Fibroblast of lung (primary cell): ENCODE measurements around the gene FOXR2. TPM values are rescaled to one million over a fixed set of nuclear protein-coding genes. Genes with fewer than 3 reads are reported as not detected.

ENCODE experiments used
- DNase-seq, 2 donors: peaks; one replicate each; pipeline versions ENCODE4 v3.0.0 to v3.0.0-alpha.2; 2010; ENCODE audit warnings: low read depth in 2 of 2
- H2AFZ ChIP-seq: 2 replicates; pipeline ENCODE4 v1.5.1; 2012; ENCODE audit warnings: low read length, control low read depth, inconsistent platforms
- H3K27ac ChIP-seq: 2 replicates; pipeline ENCODE4 v1.5.1; 2011; ENCODE audit warnings: low read length, control low read depth; ENCODE audit not compliant: insufficient read depth
- H3K27me3 ChIP-seq: 2 replicates; pipeline ENCODE4 v1.5.1; 2011; ENCODE audit warnings: mild to moderate bottlenecking, low read length; ENCODE audit not compliant: control insufficient read depth, insufficient read depth
- H3K36me3 ChIP-seq: 2 replicates; pipeline ENCODE4 v1.5.1; 2011; ENCODE audit warnings: low read length; ENCODE audit not compliant: control insufficient read depth, insufficient read depth
- H3K4me1 ChIP-seq: 2 replicates; pipeline ENCODE4 v1.5.1; 2011; ENCODE audit warnings: low read length; ENCODE audit not compliant: control insufficient read depth, insufficient read depth; ENCODE audit errors: extremely low read depth
- H3K4me2 ChIP-seq: 2 replicates; pipeline ENCODE4 v1.5.1; 2011; ENCODE audit warnings: low read length, control low read depth; ENCODE audit not compliant: insufficient read depth; ENCODE audit errors: extremely low read depth
- H3K4me3 ChIP-seq, 4 experiments: fragments of 200-600 bp in 1 of 4; sonication (generic) in 1 of 4; replicated peaks in 1 of 4; 2 replicates each; pipeline ENCODE4 v1.5.1; 2011 to 2016; ENCODE audit warnings: low read length in 4 of 4, low read depth in 3 of 4, mild to moderate bottlenecking in 3 of 4, control low read depth in 2 of 4, inconsistent platforms in 1 of 4, mixed read lengths in 1 of 4; ENCODE audit not compliant: insufficient read depth in 1 of 4; ENCODE audit errors: control extremely low read depth in 1 of 4
- H3K79me2 ChIP-seq: 2 replicates; pipeline ENCODE4 v1.5.1; 2012; ENCODE audit warnings: mild to moderate bottlenecking, low read length, inconsistent platforms; ENCODE audit not compliant: control insufficient read depth, insufficient read depth
- H3K9ac ChIP-seq: 2 replicates; pipeline ENCODE4 v1.5.1; 2011; ENCODE audit warnings: mild to moderate bottlenecking, low read length, control low read depth; ENCODE audit not compliant: insufficient read depth
- H3K9me3 ChIP-seq: 2 replicates; pipeline ENCODE4 v1.5.1; 2012; ENCODE audit warnings: low read depth, low read length; ENCODE audit not compliant: control insufficient read depth, insufficient read depth
- H4K20me1 ChIP-seq: 2 replicates; pipeline ENCODE4 v1.5.1; 2011; ENCODE audit warnings: low read length; ENCODE audit not compliant: control insufficient read depth, insufficient read depth; ENCODE audit errors: extremely low read depth
- EZH2 ChIP-seq: IDR thresholded peaks from 2 replicates; pipeline ENCODE4 v1.5.1; 2012; ENCODE audit warnings: low read length, control low read depth, mild to moderate bottlenecking; ENCODE audit errors: missing control alignments
- polyA plus RNA-seq, 2 donors: library from polyadenylated mRNA; depleted of rRNA in 1 of 2; stranded (reverse) in 1 of 2; unstranded in 1 of 2; fragments of >200 nt; gene quantifications; 2 replicates each; pipeline ENCODE4 v1.2.1, GENCODE V29; 2011 to 2012; ENCODE audit warnings: missing spikeins in 1 of 2
- total RNA-seq: library from RNA; depleted of rRNA; stranded (reverse); fragments of >200 nt; gene quantifications from 2 replicates; pipeline ENCODE4 v1.2.1, GENCODE V29; 2014
- TF ChIP-seq, protein P1 (sequence below), 2 donors: IDR thresholded peaks in 1 of 2; conservative IDR thresholded peaks in 1 of 2; 1 replicate in 1 of 2; 2 replicates in 1 of 2; pipeline ENCODE4 v1.5.1; 2011 to 2012; ENCODE audit warnings: low read length in 2 of 2, control low read depth in 1 of 2, inconsistent platforms in 1 of 2, low read depth in 1 of 2, mild to moderate bottlenecking in 1 of 2

The FOXR2 gene
- total and polyA plus RNA-seq, 2 donors (not counting 1 experiment from before 2014, with no cell fraction given): not detected

DNA sequence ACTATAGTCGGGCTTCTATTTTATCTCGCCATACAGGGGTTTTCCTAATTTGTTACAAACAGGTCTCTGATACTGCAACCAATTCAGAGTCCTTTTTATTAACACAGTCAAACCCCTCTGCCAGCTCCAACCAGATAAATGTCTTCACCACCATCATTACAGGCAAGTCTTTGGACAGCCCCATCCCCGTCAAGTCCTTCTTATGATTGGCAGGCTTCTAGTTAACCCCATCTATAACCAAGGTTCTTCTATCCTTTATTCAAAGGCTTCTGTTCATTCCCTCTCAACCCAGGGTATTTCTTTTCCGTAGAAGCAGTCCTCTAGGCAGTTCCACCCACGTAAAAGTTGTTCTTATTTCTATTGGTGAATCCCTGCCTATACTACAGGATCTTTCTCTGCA lies 29.9 kb upstream of the FOXR2 start:
- no peak overlapping the region for H2AFZ ChIP-seq
- H3K4me2 ChIP-seq: no peak overlapping the region
- H3K9ac ChIP-seq: no peak overlapping the region
- no peak overlapping the region for H3K27ac ChIP-seq
- no peaks in the 10 kb centered on the region for H3K4me1 ChIP-seq
- H3K27me3 ChIP-seq: no peaks in the 10 kb centered on the region
- no peaks in the 10 kb centered on the region for H3K36me3 ChIP-seq
- H3K9me3 ChIP-seq: no peaks in the 10 kb centered on the region
- H3K79me2 ChIP-seq: no peaks in the 10 kb centered on the region
- no peak overlapping the region for H3K4me3 ChIP-seq
- no peak for DNase-seq
- TF ChIP-seq, protein P1, sequence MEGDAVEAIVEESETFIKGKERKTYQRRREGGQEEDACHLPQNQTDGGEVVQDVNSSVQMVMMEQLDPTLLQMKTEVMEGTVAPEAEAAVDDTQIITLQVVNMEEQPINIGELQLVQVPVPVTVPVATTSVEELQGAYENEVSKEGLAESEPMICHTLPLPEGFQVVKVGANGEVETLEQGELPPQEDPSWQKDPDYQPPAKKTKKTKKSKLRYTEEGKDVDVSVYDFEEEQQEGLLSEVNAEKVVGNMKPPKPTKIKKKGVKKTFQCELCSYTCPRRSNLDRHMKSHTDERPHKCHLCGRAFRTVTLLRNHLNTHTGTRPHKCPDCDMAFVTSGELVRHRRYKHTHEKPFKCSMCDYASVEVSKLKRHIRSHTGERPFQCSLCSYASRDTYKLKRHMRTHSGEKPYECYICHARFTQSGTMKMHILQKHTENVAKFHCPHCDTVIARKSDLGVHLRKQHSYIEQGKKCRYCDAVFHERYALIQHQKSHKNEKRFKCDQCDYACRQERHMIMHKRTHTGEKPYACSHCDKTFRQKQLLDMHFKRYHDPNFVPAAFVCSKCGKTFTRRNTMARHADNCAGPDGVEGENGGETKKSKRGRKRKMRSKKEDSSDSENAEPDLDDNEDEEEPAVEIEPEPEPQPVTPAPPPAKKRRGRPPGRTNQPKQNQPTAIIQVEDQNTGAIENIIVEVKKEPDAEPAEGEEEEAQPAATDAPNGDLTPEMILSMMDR (conservative IDR thresholded peaks at IDR 0.05 in 1 of 2, IDR thresholded peaks at IDR 0.05 in 1 of 2; ENCODE audit: low read depth in 1 of 2, low read length in 2 of 2): no peak
- TF ChIP-seq EZH2: no peak
- no peaks in the 10 kb centered on the region for H4K20me1 ChIP-seq

DNA sequence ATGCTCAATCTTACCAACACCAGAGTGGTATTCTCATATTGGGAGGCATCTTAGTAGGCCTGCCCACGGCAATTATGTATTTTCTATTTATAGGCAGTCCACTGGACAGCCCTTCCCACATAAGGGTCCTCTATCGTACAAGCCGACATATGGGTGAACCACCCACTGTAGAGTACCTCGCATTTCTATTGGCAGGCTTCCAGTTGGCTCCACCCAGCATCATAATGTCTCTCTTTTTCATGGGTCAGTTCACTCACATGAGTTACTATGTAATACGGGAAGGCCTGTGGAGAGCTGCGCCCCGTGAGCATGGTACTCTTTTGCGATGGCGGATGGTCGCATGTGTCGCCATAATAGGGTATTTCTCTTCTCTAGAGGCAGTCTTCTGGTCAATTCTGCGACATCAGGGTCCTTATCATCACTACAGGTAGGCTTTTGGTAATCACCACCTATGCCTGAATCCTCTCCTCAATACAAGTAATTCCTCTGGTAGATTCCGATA lies 29.4 kb upstream of the FOXR2 start:
- Histone ChIP-seq H3K79me2 (no peaks in the 10 kb centered on the region), H3K4me3 (no peak overlapping the region), H3K4me2 (no peak overlapping the region), H2AFZ (no peak overlapping the region), H3K9me3 (no peaks in the 10 kb centered on the region), H3K27me3 (no peaks in the 10 kb centered on the region), H4K20me1 (no peaks in the 10 kb centered on the region), H3K9ac (no peak overlapping the region), H3K27ac (no peak overlapping the region), H3K36me3 (no peaks in the 10 kb centered on the region), H3K4me1 (no peaks in the 10 kb centered on the region)
- TF ChIP-seq EZH2: no peak
- TF ChIP-seq, protein P1 (conservative IDR thresholded peaks at IDR 0.05 in 1 of 2, IDR thresholded peaks at IDR 0.05 in 1 of 2; ENCODE audit: low read depth in 1 of 2, low read length in 2 of 2): no peak
- no peak for DNase-seq

DNA sequence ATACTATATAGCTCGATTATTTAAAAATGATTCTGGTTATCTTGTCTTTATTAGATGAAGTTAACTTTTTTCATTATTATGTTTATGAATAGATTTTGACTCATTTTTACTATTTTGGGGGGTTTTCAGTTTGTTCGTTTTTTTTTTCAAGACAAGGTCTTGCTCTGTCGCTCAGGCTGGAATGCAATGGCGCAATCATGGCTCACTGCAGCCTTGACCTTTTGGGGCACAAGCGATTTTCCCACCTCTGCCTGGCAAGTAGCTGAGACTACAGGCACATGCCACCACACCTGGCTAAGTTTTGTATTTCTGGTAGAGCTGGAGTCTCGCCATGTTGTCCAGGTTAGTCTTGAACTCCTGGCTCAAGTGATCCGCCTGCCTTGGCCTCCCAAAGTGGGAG lies 24.9 kb upstream of the FOXR2 start:
- Histone ChIP-seq H2AFZ (no peak overlapping the region), H3K9me3 (no peaks in the 10 kb centered on the region), H3K27ac (no peak overlapping the region), H3K4me2 (no peak overlapping the region), H3K9ac (no peak overlapping the region), H3K4me1 (no peaks in the 10 kb centered on the region), H3K79me2 (no peaks in the 10 kb centered on the region), H4K20me1 (no peaks in the 10 kb centered on the region), H3K4me3 (no peak overlapping the region), H3K27me3 (no peaks in the 10 kb centered on the region), H3K36me3 (no peaks in the 10 kb centered on the region)
- TF ChIP-seq, protein P1 (conservative IDR thresholded peaks at IDR 0.05 in 1 of 2, IDR thresholded peaks at IDR 0.05 in 1 of 2; ENCODE audit: low read depth in 1 of 2, low read length in 2 of 2): no peak
- no peak for TF ChIP-seq EZH2
- DNase-seq: no peak
